Upper lobe of left lung (tissue), 4 donors: ENCODE results near the gene TOPBP1.

Source experiments
- CTCF ChIP-seq, 6 experiments: fragments of 450-650 bp in 4 of 6; fragments of 200-600 bp in 2 of 6; sonication (generic) in 2 of 6; IDR thresholded peaks; one replicate each; pipeline ENCODE4 v1.5.1; 2016 to 2019; ENCODE audit warnings: antibody characterized with exemption in 6 of 6
- POLR2A ChIP-seq, 4 donors: fragments of 450-650 bp; IDR thresholded peaks; one replicate each; pipeline ENCODE4 v1.5.1; 2016 to 2017; ENCODE audit warnings: antibody characterized with exemption in 4 of 4, mild to moderate bottlenecking in 2 of 4

GRCh38 chr3:133694288-133695268 lies 32.8 kb upstream of the TOPBP1 start:
- TF ChIP-seq CTCF (IDR thresholded peaks at IDR 0.05), result no peak
- TF ChIP-seq POLR2A (IDR thresholded peaks at IDR 0.05), result no peak
